ENCODE data around the gene FYN. TPM values are rescaled to one million over a fixed set of nuclear protein-coding genes. Genes with fewer than 3 reads are reported as not detected.

Gene FYN
- total and polyA plus RNA-seq, 10 of the 15 experiments (the other 5 are each of a cell fraction or from before 2014, with no cell fraction given) = 51.4 to 247 (median 138) TPM

DNA sequence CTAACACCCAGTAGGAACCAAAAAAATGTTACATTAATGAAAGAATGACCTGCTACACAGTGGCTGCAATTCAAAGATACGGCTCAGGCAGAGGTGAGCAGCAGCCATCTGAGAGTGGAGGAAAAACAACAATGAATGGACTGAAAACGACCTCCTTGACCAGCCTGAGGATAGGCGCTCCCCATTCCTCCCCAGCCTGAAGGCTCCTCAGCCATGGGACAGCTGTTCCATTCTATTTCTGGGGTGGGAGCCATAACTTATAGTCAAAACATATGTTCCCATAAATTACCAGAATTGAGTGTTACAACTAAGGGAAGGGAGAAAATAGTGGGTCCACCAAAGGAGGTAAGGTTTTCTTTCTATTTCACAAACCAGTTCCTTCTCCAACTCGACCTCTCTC is 27.2 kb downstream of the FYN start:
- Histone ChIP-seq H3K27ac (ENCODE audit: control insufficient read depth, insufficient read depth) (peak overlapping the region; percentile 72), H3K79me2 (ENCODE audit: control insufficient read depth, insufficient read depth, low read length) (peaks cover 84% of the 10 kb centered on the region)

DNA sequence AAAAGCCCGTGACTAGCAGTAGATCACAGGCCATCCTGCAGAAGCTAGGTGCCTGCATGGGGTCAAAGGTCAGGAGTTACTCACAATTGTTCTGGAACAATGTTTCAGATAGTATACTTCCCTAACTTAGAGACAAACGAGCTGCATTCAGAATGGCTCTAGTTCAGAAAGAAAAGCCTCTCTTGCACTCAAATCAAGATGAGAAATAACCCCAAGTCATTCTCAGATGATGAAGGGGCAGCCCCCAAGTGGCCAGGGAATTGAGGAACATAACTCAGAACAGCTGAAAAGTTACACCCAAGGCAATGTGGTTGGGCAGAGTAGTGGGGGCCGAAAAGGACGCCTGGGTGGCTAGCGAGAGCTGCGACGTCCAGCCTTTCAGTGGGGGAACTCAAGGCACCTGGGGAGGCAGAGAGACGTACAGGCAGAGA is 27.8 kb downstream of the FYN start:
- CTCF ChIA-PET = interaction anchor here (0.6 to 4.6 kb wide), 21 partner anchors 8 to 623 kb away, joined by 3 to 36 read pairs (median 4); partner anchors contain the start of gene FYN
- H3K9me3 ChIP-seq (replicated peaks; ENCODE audit: control insufficient read depth, insufficient read depth, low read length) = no peaks in the 10 kb centered on the region
- POLR2A ChIA-PET = interaction anchor here (0.8 to 3.5 kb wide), 13 partner anchors 13 to 104 kb away, joined by 3 to 19 read pairs (median 4); partner anchors contain the start of gene FYN
- H3K36me3 ChIP-seq (ENCODE audit: control insufficient read depth in 2 of 2, insufficient read depth in 2 of 2, low read length in 1 of 2) = peaks cover 3 to 17% of the 10 kb centered on the region in 2 experiments; a peak in 3 of 4 replicates
- BruUV-seq (replicated peaks) = no TSS peak
- RAD21 ChIA-PET (ENCODE audit: unreplicated experiment) = interaction anchor here (0.6 to 5.1 kb wide), 22 partner anchors 8 to 135 kb away, joined by 3 to 58 read pairs (median 4); partner anchors contain the start of gene FYN
- H3K4me2 ChIP-seq (ENCODE audit: control insufficient read depth, insufficient read depth) = peak overlapping the region; percentile 87
- H2AFZ ChIP-seq (ENCODE audit: control insufficient read depth, low read depth, low read length) = no peak overlapping the region
- no peaks in the 10 kb centered on the region for H4K20me1 ChIP-seq (ENCODE audit: control insufficient read depth, insufficient read depth)
- peak overlapping the region; percentile 72 for H3K27ac ChIP-seq (ENCODE audit: control insufficient read depth, insufficient read depth)
- in situ Hi-C loops (cut with MboI) (loop anchor here (25.0 kb wide), 1 partner anchor 1792 kb away; no protein-coding TSS in a partner anchor), intact Hi-C loops (cut with micrococcal nuclease; ENCODE audit: unreplicated experiment) (loop anchor here (2.0 kb wide), 1 partner anchor 27 kb away; the partner anchor contains the start of gene FYN)
- SMC1A ChIA-PET (ENCODE audit: uncharacterized antibody, unreplicated experiment) = interaction anchor here (0.6 to 8.2 kb wide), 30 partner anchors 10 to 350 kb away, joined by 3 to 92 read pairs (median 6); partner anchors contain the start of gene FYN
- FAIRE-seq (peak; percentile 65), ATAC-seq (peak; percentile 71), DNase-seq (ENCODE audit: low read depth, low spot score) (no peak)
- peaks cover 62% of the 10 kb centered on the region for H3K4me1 ChIP-seq (ENCODE audit: control insufficient read depth, insufficient read depth, low read length)
- peak overlapping the region; percentile 60 for H3K9ac ChIP-seq (ENCODE audit: control insufficient read depth, insufficient read depth, low read length)
- H3K79me2 ChIP-seq (ENCODE audit: control insufficient read depth, insufficient read depth, low read length) = peaks cover 83% of the 10 kb centered on the region
- 9% methylated on average over 8 of the region's 8 CpGs for WGBS (ENCODE audit: insufficient coverage, insufficient replicate concordance, low lambda C conversion rate, missing lambda C conversion rate)
- H3K4me3 ChIP-seq = peak overlapping the region; percentile 45
- H3K27me3 ChIP-seq (replicated peaks in 1 of 2; ENCODE audit: control insufficient read depth in 2 of 2, insufficient read depth in 2 of 2, low read length in 1 of 2) = no peaks in the 10 kb centered on the region
- TF ChIP-seq, protein P1, sequence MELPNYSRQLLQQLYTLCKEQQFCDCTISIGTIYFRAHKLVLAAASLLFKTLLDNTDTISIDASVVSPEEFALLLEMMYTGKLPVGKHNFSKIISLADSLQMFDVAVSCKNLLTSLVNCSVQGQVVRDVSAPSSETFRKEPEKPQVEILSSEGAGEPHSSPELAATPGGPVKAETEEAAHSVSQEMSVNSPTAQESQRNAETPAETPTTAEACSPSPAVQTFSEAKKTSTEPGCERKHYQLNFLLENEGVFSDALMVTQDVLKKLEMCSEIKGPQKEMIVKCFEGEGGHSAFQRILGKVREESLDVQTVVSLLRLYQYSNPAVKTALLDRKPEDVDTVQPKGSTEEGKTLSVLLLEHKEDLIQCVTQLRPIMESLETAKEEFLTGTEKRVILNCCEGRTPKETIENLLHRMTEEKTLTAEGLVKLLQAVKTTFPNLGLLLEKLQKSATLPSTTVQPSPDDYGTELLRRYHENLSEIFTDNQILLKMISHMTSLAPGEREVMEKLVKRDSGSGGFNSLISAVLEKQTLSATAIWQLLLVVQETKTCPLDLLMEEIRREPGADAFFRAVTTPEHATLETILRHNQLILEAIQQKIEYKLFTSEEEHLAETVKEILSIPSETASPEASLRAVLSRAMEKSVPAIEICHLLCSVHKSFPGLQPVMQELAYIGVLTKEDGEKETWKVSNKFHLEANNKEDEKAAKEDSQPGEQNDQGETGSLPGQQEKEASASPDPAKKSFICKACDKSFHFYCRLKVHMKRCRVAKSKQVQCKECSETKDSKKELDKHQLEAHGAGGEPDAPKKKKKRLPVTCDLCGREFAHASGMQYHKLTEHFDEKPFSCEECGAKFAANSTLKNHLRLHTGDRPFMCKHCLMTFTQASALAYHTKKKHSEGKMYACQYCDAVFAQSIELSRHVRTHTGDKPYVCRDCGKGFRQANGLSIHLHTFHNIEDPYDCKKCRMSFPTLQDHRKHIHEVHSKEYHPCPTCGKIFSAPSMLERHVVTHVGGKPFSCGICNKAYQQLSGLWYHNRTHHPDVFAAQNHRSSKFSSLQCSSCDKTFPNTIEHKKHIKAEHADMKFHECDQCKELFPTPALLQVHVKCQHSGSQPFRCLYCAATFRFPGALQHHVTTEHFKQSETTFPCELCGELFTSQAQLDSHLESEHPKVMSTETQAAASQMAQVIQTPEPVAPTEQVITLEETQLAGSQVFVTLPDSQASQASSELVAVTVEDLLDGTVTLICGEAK (IDR thresholded peaks at IDR 0.05; ENCODE audit: borderline replicate concordance) = no peak
- TF ChIP-seq RAD21 (IDR thresholded peaks at IDR 0.05; ENCODE audit: insufficient read depth, low read depth, low read length) (peak; percentile 41; the same call in 1 of the 2 replicates), EP300 (IDR thresholded peaks at IDR 0.05; ENCODE audit: borderline replicate concordance in 1 of 2, control insufficient read depth in 1 of 2, low read depth in 2 of 2, low read length in 2 of 2) (peak in 1 of 2 experiments; percentile 70; a peak in 1 of 4 replicates), EED (IDR thresholded peaks at IDR 0.05; ENCODE audit: low read depth) (peak; percentile 65), ZNF622 (IDR thresholded peaks at IDR 0.05) (no peak), KLF5 (IDR thresholded peaks at IDR 0.05; ENCODE audit: partially characterized antibody) (no peak), POLR2AphosphoS2 (IDR thresholded peaks at IDR 0.05; ENCODE audit: low read depth, low read length) (no peak)

More for the DNA sequence above, 27.2 kb downstream of the FYN start:
- POLR2A ChIA-PET = interaction anchor here (0.8 to 3.5 kb wide), 12 partner anchors 12 to 105 kb away, joined by 3 to 19 read pairs (median 4); partner anchors contain the start of gene FYN
- in situ Hi-C loops (cut with MboI) = loop anchor here (25.0 kb wide), 1 partner anchor 1791 kb away; no protein-coding TSS in a partner anchor
- 44% methylated on average over 4 of the region's 4 CpGs for WGBS (ENCODE audit: insufficient coverage, insufficient replicate concordance, low lambda C conversion rate, missing lambda C conversion rate)
- Histone ChIP-seq H3K27me3 (replicated peaks in 1 of 2; ENCODE audit: control insufficient read depth in 2 of 2, insufficient read depth in 2 of 2, low read length in 1 of 2) (no peaks in the 10 kb centered on the region), H3K4me3 (peak overlapping the region; percentile 45), H3K4me1 (ENCODE audit: control insufficient read depth, insufficient read depth, low read length) (peaks cover 65% of the 10 kb centered on the region), H3K4me2 (ENCODE audit: control insufficient read depth, insufficient read depth) (peak overlapping the region; percentile 87), H4K20me1 (ENCODE audit: control insufficient read depth, insufficient read depth) (0 out of 2 replicates have a peak, but pooled peaks cover 3% of the 10 kb centered on the region), H2AFZ (ENCODE audit: control insufficient read depth, low read depth, low read length) (no peak overlapping the region), H3K36me3 (ENCODE audit: control insufficient read depth in 2 of 2, insufficient read depth in 2 of 2, low read length in 1 of 2) (peaks cover 3 to 13% of the 10 kb centered on the region in 2 experiments; a peak in 3 of 4 replicates), H3K9ac (ENCODE audit: control insufficient read depth, insufficient read depth, low read length) (peak overlapping the region; percentile 37; the same call in 1 of the 2 replicates), H3K9me3 (replicated peaks; ENCODE audit: control insufficient read depth, insufficient read depth, low read length) (no peaks in the 10 kb centered on the region)
- CTCF ChIA-PET = interaction anchor here (0.6 to 4.6 kb wide), 17 partner anchors 7 to 623 kb away, joined by 3 to 36 read pairs (median 4); partner anchors contain the start of gene FYN
- FAIRE-seq (no peak), ATAC-seq (no peak), DNase-seq (ENCODE audit: low read depth, low spot score) (no peak)
- intact Hi-C loops (cut with micrococcal nuclease; ENCODE audit: unreplicated experiment) = no loop called here
- SMC1A ChIA-PET (ENCODE audit: uncharacterized antibody, unreplicated experiment) = interaction anchor here (0.9 to 8.2 kb wide), 24 partner anchors 9 to 197 kb away, joined by 3 to 92 read pairs (median 6); partner anchors contain the start of gene FYN
- RAD21 ChIA-PET (ENCODE audit: unreplicated experiment) = interaction anchor here (0.6 to 5.1 kb wide), 21 partner anchors 8 to 136 kb away, joined by 3 to 58 read pairs (median 5); partner anchors contain the start of gene FYN
- TF ChIP-seq ETV6 (conservative IDR thresholded peaks at IDR 0.05 in 1 of 2, IDR thresholded peaks at IDR 0.05 in 1 of 2; ENCODE audit: borderline replicate concordance in 1 of 2, low read depth in 1 of 2) = no peak
- no peak for TF ChIP-seq CBFB (IDR thresholded peaks at IDR 0.05; ENCODE audit: low read depth)
- TF ChIP-seq IRF4 (IDR thresholded peaks at IDR 0.05; ENCODE audit: low read depth, low read length) = no peak
- TF ChIP-seq EP300 (IDR thresholded peaks at IDR 0.05; ENCODE audit: borderline replicate concordance in 1 of 2, control insufficient read depth in 1 of 2, low read depth in 2 of 2, low read length in 2 of 2) = no peak
- BruUV-seq (replicated peaks) = no TSS peak
